Colonic mucosa (tissue), 4 donors: ENCODE results near the gene PUDP. TPM values are rescaled to one million over a fixed set of nuclear protein-coding genes. Genes with fewer than 3 reads are reported as not detected.

Experiments
- DNase-seq: peaks from one replicate; pipeline ENCODE4 v3.0.0-alpha.2; 2020
- H3K27ac ChIP-seq: fragments of 200-600 bp; one replicate; pipeline ENCODE4 v1.8.0; 2021
- H3K27me3 ChIP-seq: fragments of 200-600 bp; one replicate; pipeline ENCODE4 v1.8.0; 2021
- H3K36me3 ChIP-seq: fragments of 200-600 bp; one replicate; pipeline ENCODE4 v1.8.0; 2021
- H3K4me1 ChIP-seq: fragments of 200-600 bp; one replicate; pipeline ENCODE4 v1.8.0; 2021; ENCODE audit warnings: mild to moderate bottlenecking
- H3K4me3 ChIP-seq: fragments of 200-600 bp; one replicate; pipeline ENCODE4 v1.8.0; 2021
- H3K9ac ChIP-seq, 2 donors: one replicate each; pipeline ENCODE4 v1.7.0; 2013; ENCODE audit warnings: control low read depth in 2 of 2, low read depth in 2 of 2, low read length in 2 of 2
- H3K9me3 ChIP-seq: fragments of 200-600 bp; one replicate; pipeline ENCODE4 v1.8.0; 2021
- intact Hi-C: fragments of 100-400 bp; cut with DNase I; formaldehyde crosslinking; loops from one replicate; pipeline ENCODE4 v1.14.1; 2022
- total RNA-seq, 2 donors: library from RNA; stranded (reverse); fragmentation: NEBNext Ultra II Directional in 1 of 2; extraction: Animal tissue kit (Norgen Biotek cat#: 25700) in 1 of 2; gene quantifications; one replicate each; pipeline ENCODE4 v1.2.1, GENCODE V29; 2021
- TF ChIP-seq, protein P1 (sequence below): fragments of 200-600 bp; IDR thresholded peaks from one replicate; pipeline ENCODE4 v1.8.0; 2022; ENCODE audit warnings: antibody characterized with exemption, mild to moderate bottlenecking
- donor health status: healthy.
- donor health status: DM: no; HTN: no; CAD: no.
- donor health status: DM: no; HTN: no; CAD: no.

The PUDP gene
- total RNA-seq, 2 donors from 2014 or later: 55.1 to 62.4 TPM

DNA sequence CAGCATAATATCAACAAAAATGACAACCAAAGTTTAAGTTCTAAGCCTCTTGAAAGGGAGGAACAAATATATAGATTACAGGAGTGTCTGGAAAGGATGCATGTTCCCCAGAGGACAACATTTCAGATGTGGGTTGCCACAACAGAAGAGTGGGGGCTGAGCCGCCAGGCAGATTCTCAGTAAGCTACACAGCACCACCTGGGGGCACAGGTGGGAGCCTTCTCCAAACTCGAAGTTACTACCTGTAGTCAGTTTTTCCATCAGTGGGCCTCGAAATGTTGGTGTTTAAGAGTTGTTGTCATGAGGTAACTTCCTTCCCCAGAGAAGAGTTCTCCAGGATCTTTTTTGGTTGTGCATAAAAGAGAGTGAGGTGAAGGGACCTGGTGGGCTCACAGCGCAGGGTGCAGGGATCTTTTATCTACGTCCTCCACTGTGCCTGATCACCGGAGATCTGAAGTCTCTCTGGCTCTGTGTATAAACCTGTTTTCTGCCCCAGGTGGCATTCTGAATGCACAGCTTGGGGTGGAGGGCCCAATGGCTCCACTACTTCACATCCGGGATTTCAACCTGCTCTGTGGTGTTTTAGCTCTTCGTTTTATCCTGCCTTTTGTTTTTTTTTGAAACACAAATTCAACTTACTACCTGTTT, 58.9 kb downstream of the PUDP start:
- H3K4me3 ChIP-seq: no peak overlapping the region
- intact Hi-C loops: no loop called here
- no peak for DNase-seq
- H3K27ac ChIP-seq: no peak overlapping the region
- peaks cover 9% of the 10 kb centered on the region for H3K4me1 ChIP-seq
- TF ChIP-seq, protein P1, sequence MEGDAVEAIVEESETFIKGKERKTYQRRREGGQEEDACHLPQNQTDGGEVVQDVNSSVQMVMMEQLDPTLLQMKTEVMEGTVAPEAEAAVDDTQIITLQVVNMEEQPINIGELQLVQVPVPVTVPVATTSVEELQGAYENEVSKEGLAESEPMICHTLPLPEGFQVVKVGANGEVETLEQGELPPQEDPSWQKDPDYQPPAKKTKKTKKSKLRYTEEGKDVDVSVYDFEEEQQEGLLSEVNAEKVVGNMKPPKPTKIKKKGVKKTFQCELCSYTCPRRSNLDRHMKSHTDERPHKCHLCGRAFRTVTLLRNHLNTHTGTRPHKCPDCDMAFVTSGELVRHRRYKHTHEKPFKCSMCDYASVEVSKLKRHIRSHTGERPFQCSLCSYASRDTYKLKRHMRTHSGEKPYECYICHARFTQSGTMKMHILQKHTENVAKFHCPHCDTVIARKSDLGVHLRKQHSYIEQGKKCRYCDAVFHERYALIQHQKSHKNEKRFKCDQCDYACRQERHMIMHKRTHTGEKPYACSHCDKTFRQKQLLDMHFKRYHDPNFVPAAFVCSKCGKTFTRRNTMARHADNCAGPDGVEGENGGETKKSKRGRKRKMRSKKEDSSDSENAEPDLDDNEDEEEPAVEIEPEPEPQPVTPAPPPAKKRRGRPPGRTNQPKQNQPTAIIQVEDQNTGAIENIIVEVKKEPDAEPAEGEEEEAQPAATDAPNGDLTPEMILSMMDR: no peak
- no peaks in the 10 kb centered on the region for H3K9me3 ChIP-seq
- H3K36me3 ChIP-seq: no peaks in the 10 kb centered on the region
- H3K9ac ChIP-seq: no peak overlapping the region
- no peaks in the 10 kb centered on the region for H3K27me3 ChIP-seq

DNA sequence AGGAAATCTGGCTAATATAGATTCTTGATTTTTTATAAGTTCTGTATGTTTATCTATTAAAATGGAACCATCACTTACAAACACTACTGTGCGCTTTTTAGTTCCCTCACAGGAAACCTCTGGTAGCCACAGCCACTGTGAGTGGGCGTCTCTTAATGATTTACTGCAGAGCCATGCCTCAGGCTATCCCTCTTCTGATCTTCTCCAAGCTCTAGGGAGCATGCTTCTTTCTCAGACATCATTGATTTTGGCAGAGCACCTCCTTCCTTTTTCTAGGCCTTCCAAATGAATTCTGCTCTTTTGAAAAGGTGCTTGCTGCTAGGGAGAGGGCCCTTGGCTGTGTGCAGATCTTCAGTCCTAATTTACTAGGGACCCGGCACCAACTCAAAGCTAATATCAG, 61.6 kb downstream of the PUDP start:
- TF ChIP-seq, protein P1: no peak
- no peaks in the 10 kb centered on the region for H3K9me3 ChIP-seq
- peaks cover 5% of the 10 kb centered on the region for H3K4me1 ChIP-seq
- H3K4me3 ChIP-seq: no peak overlapping the region
- H3K27me3 ChIP-seq: no peaks in the 10 kb centered on the region
- no peaks in the 10 kb centered on the region for H3K36me3 ChIP-seq
- H3K9ac ChIP-seq: no peak overlapping the region
- H3K27ac ChIP-seq: no peak overlapping the region
- intact Hi-C loops: no loop called here
- DNase-seq: no peak

- peaks cover under 1% of the 10 kb centered on the region for H3K4me1 ChIP-seq
- DNase-seq: no peak
- H3K9me3 ChIP-seq: no peaks in the 10 kb centered on the region
- no peak overlapping the region for H3K4me3 ChIP-seq
- TF ChIP-seq, protein P1: no peak
- H3K9ac ChIP-seq: no peak overlapping the region
- no peaks in the 10 kb centered on the region for H3K36me3 ChIP-seq
- no peak overlapping the region for H3K27ac ChIP-seq
- intact Hi-C loops: no loop called here
- no peaks in the 10 kb centered on the region for H3K27me3 ChIP-seq
Observed at GRCh38 chrX:7085879-7086278, 62.1 kb downstream of the PUDP start.

DNA sequence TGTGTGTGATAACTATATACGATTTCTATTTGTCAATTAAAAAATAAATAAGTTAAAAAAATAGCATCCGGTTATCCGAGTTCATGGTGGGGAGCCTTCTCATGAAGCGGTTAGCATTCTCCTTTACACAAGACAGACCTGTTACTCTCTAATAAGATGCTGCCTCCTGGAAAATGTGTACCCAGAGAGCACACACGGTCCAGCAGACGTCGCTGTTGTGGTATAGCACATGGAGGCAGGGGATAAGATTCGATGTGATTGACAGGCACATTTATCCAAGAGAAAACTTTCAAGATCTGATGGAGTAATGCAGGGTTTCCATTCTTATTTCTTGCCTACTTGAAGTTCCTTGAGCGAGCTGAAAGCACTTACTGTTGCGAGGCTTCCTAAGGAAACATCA, 63.1 kb downstream of the PUDP start:
- no peaks in the 10 kb centered on the region for H3K36me3 ChIP-seq
- H3K27ac ChIP-seq: no peak overlapping the region
- TF ChIP-seq, protein P1: no peak
- no peaks in the 10 kb centered on the region for H3K27me3 ChIP-seq
- H3K4me3 ChIP-seq: no peak overlapping the region
- intact Hi-C loops: no loop called here
- no peaks in the 10 kb centered on the region for H3K9me3 ChIP-seq
- no peaks in the 10 kb centered on the region for H3K4me1 ChIP-seq
- no peak for DNase-seq
- no peak overlapping the region for H3K9ac ChIP-seq

- no peaks in the 10 kb centered on the region for H3K36me3 ChIP-seq
- no peak overlapping the region for H3K27ac ChIP-seq
- no peak overlapping the region for H3K4me3 ChIP-seq
- no peak overlapping the region for H3K9ac ChIP-seq
- intact Hi-C loops: no loop called here
- no peaks in the 10 kb centered on the region for H3K9me3 ChIP-seq
- TF ChIP-seq, protein P1: no peak
- H3K27me3 ChIP-seq: no peaks in the 10 kb centered on the region
- no peaks in the 10 kb centered on the region for H3K4me1 ChIP-seq
- no peak for DNase-seq
Observed at GRCh38 chrX:7083468-7084396, 64.2 kb downstream of the PUDP start.
